Stomach (tissue), 4 donors: ENCODE measurements around the gene FMN2.

ENCODE experiments used
- CTCF ChIP-seq, 7 experiments: fragments of 450-650 bp in 4 of 7; fragments of 200-600 bp in 3 of 7; sonication (generic) in 3 of 7; IDR thresholded peaks; one replicate each; pipeline ENCODE4 v1.5.1; 2016 to 2019; ENCODE audit warnings: antibody characterized with exemption in 7 of 7, control low read depth in 2 of 7, mild to moderate bottlenecking in 1 of 7
- POLR2A ChIP-seq, 4 donors: fragments of 450-650 bp; IDR thresholded peaks; one replicate each; pipeline ENCODE4 v1.6.1; 2016; ENCODE audit warnings: antibody characterized with exemption in 4 of 4, control low read depth in 2 of 4, mild to moderate bottlenecking in 1 of 4, moderate library complexity in 1 of 4

- TF ChIP-seq CTCF (IDR thresholded peaks at IDR 0.05) (no peak), POLR2A (IDR thresholded peaks at IDR 0.05) (no peak)
Measured at GRCh38 chr1:240342251-240342625, 250.6 kb downstream of the FMN2 start.
